ENCODE results near the gene TXN2.

GRCh38 chr22:36478966-36479365, 2.5 kb downstream of the TXN2 start:
- no peak for TF ChIP-seq EP300 (IDR thresholded peaks at IDR 0.05; ENCODE audit: borderline replicate concordance)
- no peak for TF ChIP-seq YY1 (IDR thresholded peaks at IDR 0.05; ENCODE audit: low read depth)
- TF ChIP-seq REST (IDR thresholded peaks at IDR 0.05; ENCODE audit: low read depth), result no peak
- TF ChIP-seq EGR1 (IDR thresholded peaks at IDR 0.05), result no peak
- TF ChIP-seq CEBPB (IDR thresholded peaks at IDR 0.05), result no peak
- no peak for TF ChIP-seq TCF12 (IDR thresholded peaks at IDR 0.05; ENCODE audit: low read depth)
- no peak for TF ChIP-seq RAD21 (IDR thresholded peaks at IDR 0.05; ENCODE audit: low read depth)
- TF ChIP-seq, protein P1, sequence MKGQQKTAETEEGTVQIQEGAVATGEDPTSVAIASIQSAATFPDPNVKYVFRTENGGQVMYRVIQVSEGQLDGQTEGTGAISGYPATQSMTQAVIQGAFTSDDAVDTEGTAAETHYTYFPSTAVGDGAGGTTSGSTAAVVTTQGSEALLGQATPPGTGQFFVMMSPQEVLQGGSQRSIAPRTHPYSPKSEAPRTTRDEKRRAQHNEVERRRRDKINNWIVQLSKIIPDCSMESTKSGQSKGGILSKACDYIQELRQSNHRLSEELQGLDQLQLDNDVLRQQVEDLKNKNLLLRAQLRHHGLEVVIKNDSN (IDR thresholded peaks at IDR 0.05), result no peak

Data from Ishikawa (cell line).